Panc1 (cell line): ENCODE results near the gene ALX3. TPM values are rescaled to one million over a fixed set of nuclear protein-coding genes. Genes with fewer than 3 reads are reported as not detected.

ENCODE experiments used
- ATAC-seq: fragments of 200-7000 bp; cut with Tn5 transposase; 2 replicates; pipeline ENCODE4 v1.9.1; 2020; ENCODE audit warnings: mild to moderate bottlenecking, moderate library complexity
- BruUV-seq: library from RNA; stranded (reverse); fragments of 400-500 nt; replicated peaks from 2 replicates; lab custom pipeline; 2021; lab: Mats Ljungman, UMichigan
- CTCF ChIA-PET: fragments of 300-600 bp; sonication (Branson Sonifier 250); formaldehyde crosslinking; loops from one replicate; lab custom pipeline; 2022; ENCODE audit warnings: antibody characterized with exemption; lab: Charles Lee
- POLR2A ChIA-PET: fragments of 300-600 bp; sonication (Branson Sonifier 250); formaldehyde crosslinking; loops from one replicate; lab custom pipeline; 2022; ENCODE audit warnings: antibody characterized with exemption; lab: Charles Lee
- DNase-seq: peaks from one replicate; pipeline ENCODE4 v3.0.0-alpha.2; 2010; ENCODE audit warnings: low read depth, low spot score
- H3K27ac ChIP-seq: 2 replicates; pipeline ENCODE4 v1.5.1; 2011; ENCODE audit warnings: mild to moderate bottlenecking, low read length, inconsistent platforms
- H3K27me3 ChIP-seq: fragments of 200-500 bp; sonication (Bioruptor generic); 2 replicates; pipeline ENCODE4 v1.6.0; 2014; ENCODE audit warnings: low read length, inconsistent platforms; ENCODE audit not compliant: control insufficient read depth, insufficient read depth
- H3K36me3 ChIP-seq: fragments of 200-500 bp; sonication (Bioruptor generic); 2 replicates; pipeline ENCODE4 v1.5.1; 2014; ENCODE audit warnings: inconsistent platforms, mild to moderate bottlenecking, low read length, moderate library complexity; ENCODE audit not compliant: control insufficient read depth, insufficient read depth
- H3K4me1 ChIP-seq: 2 replicates; pipeline ENCODE4 v1.5.1; 2011; ENCODE audit warnings: inconsistent platforms, mild to moderate bottlenecking, low read length, moderate library complexity; ENCODE audit not compliant: control insufficient read depth, insufficient read depth
- H3K4me3 ChIP-seq, 2 experiments: 2 replicates each; pipeline ENCODE4 v1.5.1; 2011 to 2012; ENCODE audit warnings: low read depth in 2 of 2, low read length in 2 of 2, mild to moderate bottlenecking in 2 of 2, inconsistent platforms in 1 of 2, moderate library complexity in 1 of 2
- H3K9me3 ChIP-seq: fragments of 200-500 bp; sonication (Bioruptor generic); 2 replicates; pipeline ENCODE4 v1.5.1; 2014; ENCODE audit warnings: low read depth, mild to moderate bottlenecking, inconsistent platforms, low read length, moderate library complexity; ENCODE audit not compliant: control insufficient read depth, insufficient read depth
- CTCF ChIP-seq: fragments of 450-650 bp; IDR thresholded peaks from 2 replicates; pipeline ENCODE4 v1.5.1; 2017; ENCODE audit warnings: mild to moderate bottlenecking
- POLR2AphosphoS5 ChIP-seq: IDR thresholded peaks from 2 replicates; pipeline ENCODE4 v1.6.1; 2012; ENCODE audit warnings: mild to moderate bottlenecking, low read depth, low read length, moderate library complexity
- REST ChIP-seq, 2 experiments: IDR thresholded peaks; 2 replicates each; pipeline ENCODE4 v1.6.1; 2011 to 2012; ENCODE audit warnings: low read depth in 2 of 2, control low read depth in 1 of 2, low read length in 1 of 2, mild to moderate bottlenecking in 1 of 2, moderate library complexity in 1 of 2; ENCODE audit not compliant: insufficient read depth in 1 of 2
- SIN3A ChIP-seq: IDR thresholded peaks from 2 replicates; pipeline ENCODE4 v1.6.1; 2012; ENCODE audit warnings: low read depth, mild to moderate bottlenecking, low read length, moderate library complexity, borderline replicate concordance; ENCODE audit not compliant: insufficient read depth
- TCF7L2 ChIP-seq: IDR thresholded peaks from 2 replicates; pipeline ENCODE4 v1.6.1; 2011; ENCODE audit warnings: mild to moderate bottlenecking, low read depth, low read length, inconsistent platforms
- in situ Hi-C: cut with HindIII; loops from 2 replicates; pipeline ENCODE4 v1.10.0; 2016; ENCODE audit warnings: low sequenced_read_pairs, low pct_unique_long_range_greater_than_20kb
- intact Hi-C: fragments of 100-400 bp; cut with micrococcal nuclease; formaldehyde crosslinking; loops from one replicate; pipeline ENCODE4 v1.10.0; 2022; ENCODE audit not compliant: unreplicated experiment
- total RNA-seq: library from RNA; stranded (reverse); gene quantifications from one replicate; pipeline ENCODE4 v1.2.1, GENCODE V29; 2021; ENCODE audit not compliant: unreplicated experiment

The ALX3 gene
- total RNA-seq, 1 experiment from 2014 or later = not detected

GRCh38 chr1:110114173-110114572 lies 43.7 kb upstream of the ALX3 start:
- ATAC-seq = no peak
- POLR2A ChIA-PET = no interaction called here
- Histone ChIP-seq H3K27me3 (no peaks in the 10 kb centered on the region; the same call in 1 of the 2 replicates), H3K36me3 (no peaks in the 10 kb centered on the region), H3K27ac (no peak overlapping the region), H3K4me3 (no peak overlapping the region), H3K9me3 (no peaks in the 10 kb centered on the region), H3K4me1 (no peaks in the 10 kb centered on the region)
- TF ChIP-seq REST (IDR thresholded peaks at IDR 0.05; ENCODE audit: insufficient read depth in 1 of 2, low read depth in 2 of 2, low read length in 1 of 2) = no peak
- no peak for TF ChIP-seq TCF7L2
- no peak for TF ChIP-seq POLR2AphosphoS5
- TF ChIP-seq SIN3A = no peak
- TF ChIP-seq CTCF = no peak
- intact Hi-C loops (no loop called here), in situ Hi-C loops (no loop called here)
- CTCF ChIA-PET = no interaction called here
- no peak for DNase-seq
- no TSS peak for BruUV-seq

GRCh38 chr1:110113551-110113950 lies 43.1 kb upstream of the ALX3 start:
- Histone ChIP-seq H3K4me3 (no peak overlapping the region), H3K9me3 (no peaks in the 10 kb centered on the region), H3K4me1 (no peaks in the 10 kb centered on the region), H3K27ac (no peak overlapping the region), H3K36me3 (no peaks in the 10 kb centered on the region), H3K27me3 (no peaks in the 10 kb centered on the region; the same call in 1 of the 2 replicates)
- ChIA-PET POLR2A (no interaction called here), CTCF (no interaction called here)
- DNase-seq = no peak
- in situ Hi-C loops = no loop called here
- ATAC-seq = no peak
- intact Hi-C loops = no loop called here
- TF ChIP-seq CTCF = no peak
- no peak for TF ChIP-seq TCF7L2
- no peak for TF ChIP-seq REST (IDR thresholded peaks at IDR 0.05; ENCODE audit: insufficient read depth in 1 of 2, low read depth in 2 of 2, low read length in 1 of 2)
- no peak for TF ChIP-seq POLR2AphosphoS5
- no peak for TF ChIP-seq SIN3A
- BruUV-seq = no TSS peak
